GM12878 (cell line): ENCODE results near the gene SRMS. TPM values are rescaled to one million over a fixed set of nuclear protein-coding genes. Genes with fewer than 3 reads are reported as not detected.
A peak's percentile ranks its signal among the peaks of the same experiment; 100 is the strongest.

ENCODE experiments used
- BCL11A ChIP-seq: IDR thresholded peaks from 2 replicates; pipeline ENCODE4 v1.6.1; 2011; ENCODE audit warnings: low read depth, low read length
- CTCF ChIP-seq, 3 experiments: IDR thresholded peaks in 2 of 3; conservative IDR thresholded peaks in 1 of 3; 2 replicates each; pipeline ENCODE4 v1.5.1; 2011; ENCODE audit warnings: low read depth in 3 of 3, low read length in 3 of 3, mild to moderate bottlenecking in 3 of 3, control low read depth in 2 of 3, moderate library complexity in 2 of 3, inconsistent platforms in 1 of 3, mixed read lengths in 1 of 3; ENCODE audit not compliant: control insufficient read depth in 2 of 3, insufficient read depth in 1 of 3; ENCODE audit errors: extremely low read depth in 1 of 3
- KLF5 ChIP-seq: fragments of 450-650 bp; IDR thresholded peaks from 2 replicates; pipeline ENCODE4 v1.6.1; 2014; ENCODE audit warnings: mild to moderate bottlenecking; ENCODE audit not compliant: partially characterized antibody
- MEF2B ChIP-seq: fragments of 450-650 bp; IDR thresholded peaks from 2 replicates; pipeline ENCODE4 v1.6.1; 2018; ENCODE audit warnings: mild to moderate bottlenecking, moderate library complexity; ENCODE audit not compliant: partially characterized antibody, poor library complexity, severe bottlenecking
- MXI1 ChIP-seq: fragments of 150-350 bp; IDR thresholded peaks from 2 replicates; pipeline ENCODE4 v1.6.1; 2011; ENCODE audit warnings: low read depth, mild to moderate bottlenecking, inconsistent platforms, low read length, improper control_type of control experiment
- RAD21 ChIP-seq: IDR thresholded peaks from 2 replicates; pipeline ENCODE4 v1.6.1; 2011; ENCODE audit warnings: mild to moderate bottlenecking, low read depth, low read length, moderate library complexity; ENCODE audit not compliant: insufficient read depth
- RELA ChIP-seq: fragments of 450-650 bp; IDR thresholded peaks from 2 replicates; pipeline ENCODE4 v1.8.0; 2014; ENCODE audit warnings: borderline replicate concordance; ENCODE audit not compliant: partially characterized antibody
- REST ChIP-seq: IDR thresholded peaks from 2 replicates; pipeline ENCODE4 v1.6.1; 2012; ENCODE audit warnings: mild to moderate bottlenecking, low read depth, low read length
- ZNF217 ChIP-seq: fragments of 450-650 bp; IDR thresholded peaks from 2 replicates; pipeline ENCODE4 v1.6.1; 2017; ENCODE audit warnings: antibody characterized with exemption, mild to moderate bottlenecking
- polyA plus RNA-seq, 11 experiments: library from polyadenylated mRNA; depleted of rRNA in 4 of 11; unstranded in 6 of 11; stranded (reverse) in 5 of 11; fragments of >200 nt; fragmentation: Nextera tagmentation in 4 of 11; fragmentation: Illumina TruSeq in 1 of 11; extraction: Ambion mirVana in 4 of 11; extraction: Trizol in 1 of 11; gene quantifications; 1 replicate in 1 of 11; 2 replicates in 10 of 11; pipeline versions ENCODE4 v1.2.1 to v1.2.3, GENCODE V29; 2011 to 2016; ENCODE audit warnings: inconsistent platforms in 2 of 11, missing spikeins in 2 of 11, low read depth in 1 of 11
- total RNA-seq, 4 experiments: library from RNA; depleted of rRNA in 3 of 4; stranded (reverse); fragments of >200 nt in 3 of 4; fragmentation: Illumina TruSeq in 1 of 4; extraction: Trizol in 1 of 4; gene quantifications; 2 replicates each; pipeline versions ENCODE4 v1.2.1 to v1.2.3, GENCODE V29; 2013 to 2021

The SRMS gene
- total and polyA plus RNA-seq, 10 of the 15 experiments (the other 5 are each of a cell fraction or from before 2014, with no cell fraction given) = not detected

- TF ChIP-seq CTCF (IDR thresholded peaks at IDR 0.05 in 2 of 3, conservative IDR thresholded peaks at IDR 0.05 in 1 of 3; ENCODE audit: control insufficient read depth in 2 of 3, extremely low read depth in 1 of 3, insufficient read depth in 1 of 3, low read depth in 3 of 3, low read length in 3 of 3) (peak in 1 of 3 experiments; percentile 29; a peak in 1 of 6 replicates), MEF2B (no peak), MXI1 (0 out of 2 replicates have a peak, but pooled peaks have one; percentile 2), RAD21 (peak; percentile 27; the same call in 1 of the 2 replicates), REST (no peak), ZNF217 (0 out of 2 replicates have a peak, but pooled peaks have one; percentile 6), BCL11A (no peak), KLF5 (no peak), RELA (no peak)
Observed at GRCh38 chr20:63538204-63539091, 9.1 kb downstream of the SRMS start (continued).
